Measurements from ENCODE around the gene NOM1.

The NOM1 gene

GRCh38 chr7:157010588-157011332, 61.2 kb downstream of the NOM1 start, which contains the start of gene MNX1:
MNX1 (minus strand) TSS chr7:157010663; CDS start chr7:157010350, 313 bp downstream.
- ChIA-PET CTCF (interaction anchor here (0.7 to 1.0 kb wide), 3 partner anchors 9 to 352 kb away, joined by 3 to 5 read pairs (median 3); no protein-coding TSS in a partner anchor), POLR2A (interaction anchor here (0.6 to 3.6 kb wide), 24 partner anchors 9 to 1202 kb away, joined by 3 to 44 read pairs (median 4); partner anchors contain the start of genes NOM1 and UBE3C)
- peak; percentile 99 for DNase-seq (ENCODE audit: extremely low spot score)
- TF ChIP-seq L3MBTL2 (conservative IDR thresholded peaks at IDR 0.05) (no peak), LEF1 (IDR thresholded peaks at IDR 0.05; ENCODE audit: borderline replicate concordance) (peak; percentile 61; the same call in 1 of the 2 replicates), NFRKB (IDR thresholded peaks at IDR 0.05) (no peak), ELF4 (IDR thresholded peaks at IDR 0.05) (no peak), FOXM1 (IDR thresholded peaks at IDR 0.05; ENCODE audit: borderline replicate concordance) (peak; percentile 98), HDGF (IDR thresholded peaks at IDR 0.05; ENCODE audit: borderline replicate concordance) (0 out of 2 replicates have a peak, but pooled peaks have one; percentile 15), ARNT (IDR thresholded peaks at IDR 0.05) (peak; percentile 26; the same call in 1 of the 2 replicates), CTBP1 (IDR thresholded peaks at IDR 0.05; ENCODE audit: borderline replicate concordance) (no peak), PKNOX1 (IDR thresholded peaks at IDR 0.05) (no peak), TARDBP (IDR thresholded peaks at IDR 0.05) (0 out of 2 replicates have a peak, but pooled peaks have one; percentile 36)

- ChIA-PET POLR2A (interaction anchor here (1.0 to 3.6 kb wide), 9 partner anchors 10 to 127 kb away, joined by 3 to 44 read pairs (median 9); partner anchors contain the start of genes NOM1 and UBE3C), CTCF (no interaction called here)
- TF ChIP-seq L3MBTL2 (conservative IDR thresholded peaks at IDR 0.05) (peak; percentile 93), ZNF384 (IDR thresholded peaks at IDR 0.05) (no peak)
- peak; percentile 59 for DNase-seq (ENCODE audit: extremely low spot score)
These were observed 62.0 kb downstream of the NOM1 start for GRCh38 chr7:157011333-157012112.

DNA sequence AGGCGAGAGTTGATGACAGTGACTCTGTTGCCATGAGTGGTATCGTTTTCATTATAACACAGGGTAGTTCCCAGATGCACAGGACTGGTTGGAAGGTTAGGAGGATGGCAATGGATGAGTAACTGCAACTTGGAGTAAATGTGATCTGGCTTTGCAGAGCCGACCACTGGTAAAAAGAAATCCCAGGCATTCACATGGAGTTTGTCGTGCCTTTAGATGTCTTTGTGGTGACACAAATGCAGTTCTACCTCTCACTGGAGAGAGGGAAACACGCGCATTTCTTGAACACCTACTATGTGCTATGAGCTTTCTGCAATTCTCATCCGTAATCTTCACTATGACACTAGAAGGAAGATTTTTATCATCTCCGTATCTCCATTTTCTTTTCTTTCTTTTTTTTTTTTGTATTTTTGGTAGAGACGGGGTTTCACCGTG, 62.6 kb downstream of the NOM1 start:
- POLR2A ChIA-PET: interaction anchor here (2.1 kb wide), 1 partner anchor 62 kb away, joined by 17 read pairs; the partner anchor contains the start of gene NOM1

DNA sequence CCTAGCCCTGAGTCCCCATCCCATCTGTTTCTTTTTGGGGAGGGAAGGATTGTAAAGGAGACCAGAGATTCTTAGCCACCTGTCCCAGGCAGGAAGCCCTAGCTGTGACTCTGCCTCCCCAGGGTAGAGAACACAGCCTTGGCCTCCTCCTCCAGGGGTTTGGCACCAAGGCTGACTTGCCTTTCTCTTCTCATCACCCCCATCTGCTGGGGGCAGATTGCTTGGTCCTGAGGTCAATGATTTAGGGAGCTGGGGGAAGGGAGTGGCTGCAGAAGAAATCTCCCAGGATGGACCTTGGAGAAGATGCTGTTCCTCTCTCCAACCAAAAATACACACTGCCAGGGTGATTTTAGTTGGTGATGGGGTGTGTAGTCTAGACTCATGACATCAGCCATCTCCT, 63.6 kb downstream of the NOM1 start:
- CTCF ChIA-PET: interaction anchor here (1.1 to 1.5 kb wide), 3 partner anchors 11 to 260 kb away, joined by 3 read pairs; no protein-coding TSS in a partner anchor
- POLR2A ChIA-PET: interaction anchor here (1.1 to 1.7 kb wide), 4 partner anchors 9 to 31 kb away, joined by 3 to 7 read pairs (median 4); no protein-coding TSS in a partner anchor

More for the DNA sequence above, 62.6 kb downstream of the NOM1 start:
- DNase-seq (ENCODE audit: extremely low spot score): no peak
- no peak for TF ChIP-seq HDGF (IDR thresholded peaks at IDR 0.05; ENCODE audit: borderline replicate concordance)
- TF ChIP-seq NFRKB (IDR thresholded peaks at IDR 0.05): no peak
- TF ChIP-seq L3MBTL2 (conservative IDR thresholded peaks at IDR 0.05): no peak
- TF ChIP-seq SUZ12 (IDR thresholded peaks at IDR 0.05): no peak
- no peak for TF ChIP-seq CTBP1 (IDR thresholded peaks at IDR 0.05; ENCODE audit: borderline replicate concordance)
- TF ChIP-seq PKNOX1 (IDR thresholded peaks at IDR 0.05): no peak
- CTCF ChIA-PET: no interaction called here

More for the DNA sequence above, 63.6 kb downstream of the NOM1 start:
- DNase-seq (ENCODE audit: extremely low spot score): no peak
- TF ChIP-seq FOXM1 (IDR thresholded peaks at IDR 0.05; ENCODE audit: borderline replicate concordance) (no peak), ARNT (IDR thresholded peaks at IDR 0.05) (no peak), TARDBP (IDR thresholded peaks at IDR 0.05) (no peak), FOXA1 (IDR thresholded peaks at IDR 0.05) (no peak), L3MBTL2 (conservative IDR thresholded peaks at IDR 0.05) (no peak), NFRKB (IDR thresholded peaks at IDR 0.05) (no peak), CTBP1 (IDR thresholded peaks at IDR 0.05; ENCODE audit: borderline replicate concordance) (no peak), SP1 (IDR thresholded peaks at IDR 0.05) (no peak), PKNOX1 (IDR thresholded peaks at IDR 0.05) (no peak), BHLHE40 (IDR thresholded peaks at IDR 0.05; ENCODE audit: borderline replicate concordance) (no peak), ZNF384 (IDR thresholded peaks at IDR 0.05) (no peak), ELF4 (IDR thresholded peaks at IDR 0.05) (no peak), SUZ12 (IDR thresholded peaks at IDR 0.05) (no peak), LEF1 (IDR thresholded peaks at IDR 0.05; ENCODE audit: borderline replicate concordance) (no peak), HDGF (IDR thresholded peaks at IDR 0.05; ENCODE audit: borderline replicate concordance) (no peak), FOXK2 (IDR thresholded peaks at IDR 0.05) (no peak)

All from HEK293T (cell line).